Stimulated activated memory B cell treated with anti-CD40 and anti-IgM and Interleukin-4, amounts not matched to agents 10 μg/mL and 1 μg/mL and 100 μg/mL, for 72 hours (primary cell): ENCODE data around the gene CCL4L2.
A peak's percentile ranks its signal among the peaks of the same experiment; 100 is the strongest.
"Not testable (repeated sequence)": the region's sequence is repeated elsewhere in the genome, so short reads cannot be mapped to it uniquely, and the experiment has no call there.

ENCODE experiments used
- ATAC-seq: fragments of 150-1000 bp; cut with Tn5 transposase; 2 replicates; pipeline ENCODE4 v1.10.0; 2021
- H3K27ac Mint-ChIP-seq: one replicate; pipeline ENCODE4 v1.8.0; 2022; ENCODE audit warnings: mild to moderate bottlenecking, mixed read lengths
- H3K27me3 Mint-ChIP-seq: one replicate; pipeline ENCODE4 v1.8.0; 2022; ENCODE audit warnings: mixed read lengths
- H3K36me3 Mint-ChIP-seq: one replicate; pipeline ENCODE4 v1.8.0; 2022; ENCODE audit warnings: mixed read lengths
- H3K4me1 Mint-ChIP-seq: one replicate; pipeline ENCODE4 v1.8.0; 2022; ENCODE audit warnings: mixed read lengths
- H3K4me3 Mint-ChIP-seq: one replicate; pipeline ENCODE4 v1.8.0; 2022; ENCODE audit warnings: mild to moderate bottlenecking, moderate library complexity, mixed read lengths
- H3K9me3 Mint-ChIP-seq: one replicate; pipeline ENCODE4 v1.8.0; 2022; ENCODE audit warnings: mixed read lengths

The CCL4L2 gene

DNA sequence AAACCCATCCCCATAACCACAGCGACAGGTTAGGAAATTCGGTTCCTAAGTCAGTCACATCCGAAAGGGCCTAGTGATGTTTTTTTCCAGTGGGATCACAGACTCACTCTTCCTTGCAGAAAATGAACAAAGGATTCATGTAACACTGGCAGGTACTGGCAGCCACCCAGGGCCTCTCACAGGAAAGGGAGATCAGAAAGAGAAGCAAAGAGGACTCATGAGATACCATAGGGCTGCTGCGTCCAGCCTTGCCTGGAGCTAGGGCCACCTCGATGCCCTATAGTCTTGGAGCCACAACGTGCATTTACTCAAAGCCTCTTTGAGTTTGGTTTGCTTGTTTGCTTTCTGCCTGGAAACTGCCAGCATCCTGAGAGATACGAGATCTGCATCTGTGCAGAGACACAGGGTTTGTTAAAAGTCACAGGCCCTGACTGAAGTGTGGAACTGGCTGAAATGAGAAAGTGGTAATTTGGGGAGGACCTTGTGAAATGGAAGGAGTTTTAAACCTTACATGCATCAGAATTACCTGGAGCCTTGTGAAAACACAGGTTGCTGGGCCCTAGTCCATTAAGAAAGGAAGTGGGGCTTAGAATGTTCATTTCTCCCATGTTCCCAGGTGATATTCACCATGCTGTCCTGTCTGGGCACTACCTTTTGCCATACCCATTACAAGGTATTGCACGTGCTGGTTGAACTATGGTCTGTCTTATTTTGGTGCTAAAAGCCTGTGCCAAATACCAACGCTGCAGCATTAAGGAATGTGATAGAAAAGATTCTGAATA is 20.1 kb upstream of the CCL4L2 start:
- H3K4me3 Mint-ChIP-seq, H3K36me3 Mint-ChIP-seq, ATAC-seq, H3K9me3 Mint-ChIP-seq, H3K27ac Mint-ChIP-seq: not testable (repeated sequence)
- H3K4me1 Mint-ChIP-seq = peaks cover 13% of the 10 kb centered on the region
- H3K27me3 Mint-ChIP-seq = peaks cover 54% of the 10 kb centered on the region

DNA sequence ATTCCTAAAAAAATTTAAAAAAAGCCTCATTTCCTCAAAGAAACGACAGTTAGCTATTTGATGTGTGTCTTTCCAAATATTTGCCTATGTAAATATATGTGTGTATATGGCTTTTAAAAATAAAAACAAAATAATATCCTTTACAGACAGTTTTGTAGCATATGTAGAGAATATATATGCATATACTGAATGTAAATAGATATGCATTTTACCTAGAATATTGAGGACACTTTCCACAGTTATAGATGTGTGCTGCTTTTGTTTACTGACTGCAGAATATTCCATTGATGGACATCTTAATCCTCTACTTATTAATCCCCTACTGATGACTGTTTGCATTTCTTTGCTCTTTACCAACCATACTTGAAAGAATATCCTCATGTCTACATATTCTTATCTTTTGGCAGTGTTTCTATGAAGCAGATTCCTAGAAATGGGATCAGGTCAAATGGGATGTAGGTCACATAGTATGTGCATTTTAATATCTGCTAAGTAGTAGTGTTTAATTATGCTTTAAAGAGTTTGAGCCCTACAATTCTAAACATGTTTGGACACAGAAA is 17.6 kb upstream of the CCL4L2 start:
- H3K27me3 Mint-ChIP-seq = peaks cover 34% of the 10 kb centered on the region
- no peaks in the 10 kb centered on the region for H3K36me3 Mint-ChIP-seq
- H3K9me3 Mint-ChIP-seq = no peaks in the 10 kb centered on the region
- peaks cover 32% of the 10 kb centered on the region for H3K4me1 Mint-ChIP-seq
- no peak overlapping the region for H3K27ac Mint-ChIP-seq
- ATAC-seq = no peak
- no peak overlapping the region for H3K4me3 Mint-ChIP-seq

DNA sequence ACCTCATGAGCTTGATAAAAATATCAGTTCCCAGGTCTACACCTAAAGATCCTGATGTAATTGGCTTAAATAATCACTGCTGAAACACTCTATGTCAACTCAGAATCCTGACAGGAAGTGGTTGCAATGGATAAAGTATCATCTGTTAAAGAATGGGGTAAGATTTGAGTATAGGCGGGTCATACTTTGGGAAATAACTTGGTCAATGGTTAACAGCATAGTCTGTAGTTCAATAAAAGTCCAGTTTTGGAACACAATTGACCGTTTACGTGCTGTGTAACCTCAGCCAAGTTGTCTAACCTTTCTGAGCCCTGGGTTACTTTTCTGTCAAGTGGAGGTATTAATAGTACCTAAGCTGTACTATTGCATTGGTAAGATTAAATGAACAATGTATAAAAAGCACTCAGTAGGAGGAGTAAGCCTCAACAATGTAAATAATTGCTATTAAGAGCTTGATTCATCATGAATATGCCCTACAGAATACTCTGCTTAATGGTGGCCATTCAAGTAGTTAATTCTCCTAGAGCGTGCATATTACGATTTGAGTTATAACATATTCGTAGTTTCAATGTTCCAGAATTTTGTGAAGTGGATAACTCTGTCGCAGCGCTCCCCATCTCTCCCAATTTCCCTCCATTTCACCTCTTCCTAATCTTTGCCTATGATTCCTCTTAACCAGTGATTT is 16.6 kb upstream of the CCL4L2 start:
- Mint-ChIP-seq H3K27me3 (peaks cover 35% of the 10 kb centered on the region), H3K4me1 (peaks cover 33% of the 10 kb centered on the region)
- ATAC-seq, H3K36me3 Mint-ChIP-seq, H3K9me3 Mint-ChIP-seq, H3K27ac Mint-ChIP-seq, H3K4me3 Mint-ChIP-seq: not testable (repeated sequence)

DNA sequence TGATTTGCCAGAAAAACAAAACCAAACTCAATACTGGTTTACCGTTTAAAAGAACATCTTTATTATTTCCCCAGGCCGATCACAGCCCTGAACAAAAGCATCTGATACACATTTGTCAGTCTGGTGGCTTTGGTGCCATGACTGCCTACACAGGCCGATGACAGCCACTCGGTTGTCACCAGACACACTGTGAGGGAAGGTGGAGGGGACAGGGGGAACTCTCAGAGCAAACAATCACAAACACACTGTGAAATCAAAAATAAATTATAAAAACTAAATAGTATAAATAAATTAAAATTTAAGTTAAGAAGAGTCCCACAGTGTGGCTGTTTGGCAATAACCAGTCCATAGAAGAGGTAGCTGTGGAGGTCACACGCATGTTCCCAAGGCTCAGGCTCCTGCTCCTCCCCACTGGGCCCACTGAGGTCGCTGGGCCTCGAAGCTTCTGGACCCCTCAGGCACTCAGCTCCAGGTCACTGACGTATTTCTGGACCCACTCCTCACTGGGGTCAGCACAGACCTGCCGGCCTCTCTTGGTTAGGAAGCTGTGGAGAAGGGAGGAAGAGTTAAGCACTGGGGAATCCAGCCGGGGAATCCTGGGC is 15.9 kb upstream of the CCL4L2 start:
- H3K27ac Mint-ChIP-seq, H3K36me3 Mint-ChIP-seq, ATAC-seq, H3K4me3 Mint-ChIP-seq, H3K9me3 Mint-ChIP-seq: not testable (repeated sequence)
- Mint-ChIP-seq H3K4me1 (peaks cover 34% of the 10 kb centered on the region), H3K27me3 (peaks cover 37% of the 10 kb centered on the region)

DNA sequence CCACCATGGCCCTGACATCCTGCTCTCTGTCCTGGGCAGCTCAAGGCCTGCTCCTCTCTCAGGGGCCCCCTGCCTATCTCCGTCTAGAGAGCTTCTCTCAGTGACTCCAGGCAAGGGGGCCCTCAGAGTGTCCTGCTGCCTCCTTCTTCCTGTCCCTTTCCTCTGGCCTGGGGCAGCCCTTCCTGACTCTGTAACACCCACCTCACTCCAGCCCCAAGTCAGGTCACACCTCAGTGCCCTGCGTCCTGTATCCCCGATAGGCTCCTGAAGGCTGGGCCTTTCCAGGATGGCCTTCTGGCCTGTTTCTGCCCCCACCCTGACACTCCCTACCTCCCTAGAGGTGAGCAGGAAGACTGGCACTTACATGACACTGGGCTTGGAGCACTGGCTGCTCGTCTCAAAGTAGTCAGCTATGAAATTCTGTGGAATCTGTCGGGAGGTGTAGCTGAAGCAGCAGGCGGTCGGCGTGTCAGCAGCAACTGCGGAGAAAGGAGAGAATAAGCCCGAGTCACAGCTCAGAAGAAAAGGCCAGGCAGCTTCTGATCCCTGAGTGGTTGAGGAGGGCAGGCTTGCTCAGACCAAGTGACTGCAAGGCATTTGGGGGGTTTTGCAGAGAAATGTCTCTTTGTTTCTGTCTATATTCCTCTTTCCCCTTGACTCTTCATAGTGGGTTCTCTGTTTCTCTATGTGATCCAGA is 15.3 kb upstream of the CCL4L2 start:
- H3K4me3 Mint-ChIP-seq = no peak overlapping the region
- ATAC-seq = no peak
- H3K27me3 Mint-ChIP-seq = peaks cover 43% of the 10 kb centered on the region
- H3K9me3 Mint-ChIP-seq = no peaks in the 10 kb centered on the region
- peaks cover 39% of the 10 kb centered on the region for H3K4me1 Mint-ChIP-seq
- H3K36me3 Mint-ChIP-seq = no peaks in the 10 kb centered on the region
- H3K27ac Mint-ChIP-seq = peak overlapping the region; percentile 58

DNA sequence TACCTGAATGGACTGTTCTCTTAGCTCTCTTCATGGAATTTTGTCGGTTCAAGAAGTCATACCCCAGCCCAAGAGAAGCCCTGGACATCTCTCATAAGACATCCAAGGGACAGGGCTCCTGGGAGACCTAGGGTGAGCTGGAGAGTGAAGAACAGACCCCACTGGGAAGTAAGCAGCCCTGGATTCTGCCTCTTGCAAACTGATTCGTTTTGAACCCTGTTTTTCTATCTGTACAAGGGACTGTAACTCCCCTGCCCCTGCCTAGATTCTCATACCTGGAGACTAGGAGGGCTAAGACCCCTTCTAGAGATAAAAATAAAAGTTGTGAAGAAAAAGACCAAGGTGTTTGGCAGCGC is 14.8 kb upstream of the CCL4L2 start:
- Mint-ChIP-seq H3K9me3 (no peaks in the 10 kb centered on the region), H3K4me1 (peaks cover 39% of the 10 kb centered on the region), H3K4me3 (no peak overlapping the region), H3K27me3 (peaks cover 48% of the 10 kb centered on the region), H3K27ac (peak overlapping the region; percentile 58), H3K36me3 (no peaks in the 10 kb centered on the region)
- ATAC-seq = no peak

DNA sequence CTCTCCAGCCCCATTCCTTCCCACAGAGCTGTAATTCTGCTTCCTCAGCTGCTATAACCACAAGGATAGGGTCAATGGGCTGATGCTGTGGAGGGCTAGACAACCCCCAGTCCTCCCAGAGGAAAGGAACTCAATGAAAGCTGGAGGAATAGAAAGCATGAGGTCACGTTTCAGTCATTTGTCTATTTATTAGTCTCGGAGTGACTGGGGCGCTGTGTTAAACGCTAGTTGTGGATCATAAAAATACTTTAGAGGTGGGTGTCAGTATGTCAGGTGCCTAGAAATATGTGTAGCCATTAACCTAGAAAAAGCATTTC is 13.5 kb upstream of the CCL4L2 start:
- H3K4me1 Mint-ChIP-seq = peaks cover 48% of the 10 kb centered on the region
- H3K4me3 Mint-ChIP-seq = no peak overlapping the region
- peak overlapping the region; percentile 58 for H3K27ac Mint-ChIP-seq
- peaks cover 53% of the 10 kb centered on the region for H3K27me3 Mint-ChIP-seq
- H3K36me3 Mint-ChIP-seq = no peaks in the 10 kb centered on the region
- H3K9me3 Mint-ChIP-seq = no peaks in the 10 kb centered on the region
- ATAC-seq = peak; percentile 37

DNA sequence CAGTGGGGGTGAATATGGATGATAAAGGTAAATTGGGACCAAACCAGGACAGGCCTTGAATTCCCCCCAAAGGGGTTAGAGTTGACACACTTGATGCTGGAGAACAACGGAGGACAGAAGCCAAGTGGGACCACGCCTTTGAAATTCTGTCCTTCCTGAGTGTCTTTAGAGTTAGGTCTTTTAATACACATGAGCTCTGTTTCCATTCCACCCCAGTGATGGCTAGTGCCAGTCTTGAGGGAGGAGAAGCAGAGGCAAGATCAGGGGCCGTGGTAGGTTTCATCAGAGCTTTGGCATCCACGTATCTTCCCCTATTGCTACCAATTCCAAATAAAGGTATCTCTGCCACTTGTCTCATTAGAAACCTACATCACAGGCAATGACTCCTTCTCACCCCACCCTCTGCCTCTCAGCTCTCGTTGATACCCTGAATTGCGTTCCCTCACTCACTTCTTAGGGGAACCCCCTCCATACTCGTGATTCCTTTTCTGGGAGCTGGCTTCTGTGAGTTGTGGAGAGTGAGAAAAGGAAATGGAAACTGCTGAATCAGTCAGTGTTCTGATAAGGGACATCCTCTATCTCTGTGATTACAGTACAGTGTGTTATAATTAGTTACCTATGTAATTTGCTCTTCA is 11.9 kb upstream of the CCL4L2 start:
- Mint-ChIP-seq H3K4me3 (peak overlapping the region; percentile 12), H3K36me3 (no peaks in the 10 kb centered on the region), H3K27me3 (peaks cover 63% of the 10 kb centered on the region), H3K4me1 (peaks cover 58% of the 10 kb centered on the region), H3K9me3 (no peaks in the 10 kb centered on the region), H3K27ac (no peak overlapping the region)
- peak; percentile 3 for ATAC-seq

DNA sequence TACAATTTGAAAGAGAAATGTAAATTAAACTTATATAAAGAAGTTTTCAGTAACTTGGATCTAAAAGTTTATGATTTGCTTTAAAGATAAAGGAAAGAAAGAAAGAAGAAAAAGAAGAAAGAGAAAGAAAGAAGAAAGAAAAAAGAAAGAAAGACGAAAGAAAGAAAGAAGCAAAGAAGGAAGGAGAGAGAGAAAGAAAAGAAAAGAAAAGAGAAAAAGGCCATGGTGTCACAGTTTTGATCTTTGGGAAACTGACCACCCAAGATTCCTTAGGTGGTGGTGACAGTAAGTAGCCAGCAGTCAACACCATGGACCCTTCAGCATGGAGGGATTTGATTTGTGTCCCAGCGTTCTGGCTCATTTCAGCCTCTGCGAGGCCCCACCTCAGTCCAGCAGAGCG is 9.8 kb upstream of the CCL4L2 start:
- not testable (repeated sequence) for H3K9me3 Mint-ChIP-seq, ATAC-seq, H3K36me3 Mint-ChIP-seq, H3K4me3 Mint-ChIP-seq, H3K27ac Mint-ChIP-seq
- Mint-ChIP-seq H3K27me3 (peaks cover 57% of the 10 kb centered on the region), H3K4me1 (peaks cover 60% of the 10 kb centered on the region)

DNA sequence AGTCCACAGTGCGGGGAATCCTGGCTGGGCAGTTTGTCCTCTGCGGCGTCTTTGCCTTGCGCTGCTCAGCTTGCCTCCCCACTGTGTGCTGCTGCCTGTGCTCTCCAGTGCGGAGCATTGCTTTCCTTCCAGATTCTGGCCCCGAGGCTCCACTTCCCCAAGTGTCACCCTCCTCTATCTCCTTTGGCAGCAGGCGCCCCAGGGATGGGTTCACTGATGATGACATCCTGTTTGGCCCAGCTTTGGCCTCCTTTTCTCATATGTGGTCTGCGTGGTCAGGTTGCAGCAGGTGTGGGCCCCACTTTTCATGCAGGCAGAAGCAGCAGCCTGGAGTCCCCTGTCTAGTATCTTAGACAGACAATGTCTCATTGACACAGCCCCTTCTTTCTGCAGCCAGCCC is 9.4 kb upstream of the CCL4L2 start:
- H3K27ac Mint-ChIP-seq, H3K9me3 Mint-ChIP-seq, H3K36me3 Mint-ChIP-seq, ATAC-seq, H3K4me3 Mint-ChIP-seq: not testable (repeated sequence)
- peaks cover 60% of the 10 kb centered on the region for H3K4me1 Mint-ChIP-seq
- peaks cover 62% of the 10 kb centered on the region for H3K27me3 Mint-ChIP-seq

DNA sequence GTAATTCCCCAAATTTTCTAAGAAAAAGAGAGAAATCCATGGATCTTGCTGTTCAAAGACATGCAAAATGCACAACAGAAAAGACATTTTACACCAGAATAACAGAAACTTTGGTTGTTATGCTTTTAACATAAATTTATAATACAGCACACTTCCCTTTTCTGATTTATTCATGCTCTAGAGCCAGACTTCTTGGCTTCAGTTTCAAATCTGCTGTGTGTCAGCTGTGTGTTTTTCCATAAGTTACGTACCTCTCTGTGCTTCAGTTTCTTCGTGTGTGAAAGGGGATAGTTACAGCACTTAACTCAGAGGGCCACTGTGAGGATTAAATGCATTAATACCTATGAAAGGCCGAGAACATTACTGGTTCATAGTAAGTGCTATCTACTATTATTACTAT is 7.5 kb upstream of the CCL4L2 start:
- Mint-ChIP-seq H3K27me3 (peaks cover 73% of the 10 kb centered on the region), H3K4me3 (no peak overlapping the region), H3K9me3 (no peaks in the 10 kb centered on the region), H3K27ac (no peak overlapping the region), H3K36me3 (no peaks in the 10 kb centered on the region), H3K4me1 (peaks cover 60% of the 10 kb centered on the region)
- no peak for ATAC-seq

DNA sequence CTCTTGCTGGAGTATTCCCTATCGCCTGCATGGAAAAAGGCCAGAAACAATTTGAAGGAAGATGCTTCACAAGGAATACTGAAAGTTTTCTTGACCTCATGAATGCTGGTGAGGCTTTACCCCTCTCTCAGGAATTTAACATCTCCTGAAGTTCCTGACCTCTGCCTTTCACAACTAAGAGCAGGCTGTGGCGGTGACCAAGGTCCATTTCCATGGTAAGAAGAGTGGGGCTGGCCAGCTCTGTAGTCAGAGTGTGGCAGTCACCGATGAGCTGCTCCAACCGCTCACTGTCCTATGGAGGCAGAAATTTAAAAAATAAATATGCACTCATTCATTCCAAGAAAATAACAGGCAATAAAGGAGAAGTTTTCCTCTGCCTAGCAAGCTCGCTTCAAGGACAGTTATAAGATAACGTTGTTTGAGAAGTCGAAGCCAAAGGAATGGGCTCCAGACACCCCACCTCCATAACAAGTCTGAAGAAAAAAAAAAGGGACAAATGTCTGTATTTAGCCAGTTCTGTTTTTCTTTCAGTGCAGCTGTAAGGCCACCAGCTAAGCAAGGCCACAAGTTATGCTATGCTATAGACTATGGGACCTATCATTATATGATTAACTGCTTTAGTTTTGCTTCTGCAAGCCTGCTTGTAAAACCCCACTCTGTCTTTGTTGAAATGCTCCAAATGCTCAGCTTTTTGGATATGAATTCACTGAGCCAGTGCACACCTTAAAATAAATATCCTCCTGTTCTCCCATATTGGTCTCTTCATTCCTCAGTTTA is 6.0 kb upstream of the CCL4L2 start:
- Mint-ChIP-seq H3K36me3 (no peaks in the 10 kb centered on the region), H3K27me3 (peaks cover 63% of the 10 kb centered on the region), H3K4me1 (peaks cover 55% of the 10 kb centered on the region), H3K4me3 (no peak overlapping the region), H3K27ac (no peak overlapping the region), H3K9me3 (no peaks in the 10 kb centered on the region)
- no peak for ATAC-seq

DNA sequence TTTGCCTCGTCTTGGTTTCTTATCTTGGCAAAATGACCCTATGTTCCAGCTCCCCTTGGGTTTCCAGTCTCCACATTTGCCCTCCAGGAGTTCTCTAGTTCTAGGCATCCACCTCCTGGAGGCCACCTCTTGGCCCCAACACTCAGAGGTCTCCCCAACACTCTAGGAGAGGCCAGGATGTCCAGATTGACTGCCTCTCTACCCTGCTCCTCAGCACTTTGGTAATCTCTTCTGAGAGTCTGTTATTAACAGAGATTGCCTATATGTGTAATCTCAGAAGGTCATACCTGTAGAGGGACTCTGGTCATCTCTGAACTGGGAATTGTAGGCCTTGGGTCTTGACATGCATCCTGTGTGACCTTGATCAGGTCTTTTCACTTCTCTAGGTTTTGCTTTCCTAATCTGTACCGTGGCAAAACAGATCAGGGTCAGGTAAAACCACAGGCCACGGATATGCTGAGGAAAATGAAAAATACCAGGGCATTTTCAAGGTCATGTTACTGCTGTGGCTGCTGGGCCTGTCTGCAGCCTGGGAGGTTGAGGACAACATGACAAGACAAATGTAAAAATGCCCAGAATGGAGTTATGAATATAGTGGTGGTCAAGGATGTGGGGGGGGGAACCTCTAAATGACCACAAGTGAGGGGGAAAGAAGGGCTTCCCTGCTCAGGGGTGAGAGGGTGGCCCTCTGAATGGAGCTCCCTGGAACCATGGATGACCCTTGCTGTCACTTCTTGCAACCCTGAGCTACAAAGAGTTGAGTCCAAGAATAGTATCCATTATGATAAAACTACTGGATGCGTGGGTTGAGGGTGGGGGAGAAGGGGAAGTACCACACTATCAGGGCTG is 5.0 kb upstream of the CCL4L2 start:
- H3K36me3 Mint-ChIP-seq = no peaks in the 10 kb centered on the region
- no peak overlapping the region for H3K4me3 Mint-ChIP-seq
- no peak overlapping the region for H3K27ac Mint-ChIP-seq
- H3K9me3 Mint-ChIP-seq = no peaks in the 10 kb centered on the region
- ATAC-seq = no peak
- H3K4me1 Mint-ChIP-seq = peaks cover 60% of the 10 kb centered on the region
- peaks cover 53% of the 10 kb centered on the region for H3K27me3 Mint-ChIP-seq

DNA sequence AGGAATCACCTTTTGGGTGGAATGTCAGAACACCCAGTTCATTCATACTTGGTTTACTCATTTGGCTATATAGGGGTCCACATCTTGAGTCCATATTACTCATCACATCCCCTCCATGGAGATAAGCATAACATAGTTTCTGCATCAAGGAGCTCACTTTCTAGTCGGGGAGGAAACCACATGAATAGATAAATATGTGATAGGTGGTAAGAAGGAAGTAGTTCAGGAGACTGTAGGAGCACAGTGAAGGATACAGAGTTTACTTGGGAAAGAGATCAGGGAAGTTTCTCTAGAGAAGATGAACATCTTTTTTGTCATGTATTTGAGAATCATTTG is 4.4 kb upstream of the CCL4L2 start:
- H3K36me3 Mint-ChIP-seq, H3K9me3 Mint-ChIP-seq, H3K4me3 Mint-ChIP-seq, ATAC-seq, H3K27ac Mint-ChIP-seq: not testable (repeated sequence)
- H3K27me3 Mint-ChIP-seq = peaks cover 48% of the 10 kb centered on the region
- peaks cover 64% of the 10 kb centered on the region for H3K4me1 Mint-ChIP-seq
